Stimulated activated CD8-positive, alpha-beta memory T cell treated with anti-CD3 and anti-CD28 coated beads, Interleukin-2, amount 100 ng/mL, for 1 hour (primary cell): Measurements from ENCODE around the gene ESR1.
"Not testable (repeated sequence)": the region's sequence is repeated elsewhere in the genome, so short reads cannot be mapped to it uniquely, and the experiment has no call there.

Source experiments
- DNase-seq, 2 donors: peaks; one replicate each; pipeline ENCODE4 v3.0.0-alpha.2; 2020; ENCODE audit warnings: low read depth in 2 of 2

The ESR1 gene

GRCh38 chr6:151894426-151894825 is 86.9 kb downstream of the ESR1 start:
- DNase-seq, result not testable (repeated sequence)

DNA sequence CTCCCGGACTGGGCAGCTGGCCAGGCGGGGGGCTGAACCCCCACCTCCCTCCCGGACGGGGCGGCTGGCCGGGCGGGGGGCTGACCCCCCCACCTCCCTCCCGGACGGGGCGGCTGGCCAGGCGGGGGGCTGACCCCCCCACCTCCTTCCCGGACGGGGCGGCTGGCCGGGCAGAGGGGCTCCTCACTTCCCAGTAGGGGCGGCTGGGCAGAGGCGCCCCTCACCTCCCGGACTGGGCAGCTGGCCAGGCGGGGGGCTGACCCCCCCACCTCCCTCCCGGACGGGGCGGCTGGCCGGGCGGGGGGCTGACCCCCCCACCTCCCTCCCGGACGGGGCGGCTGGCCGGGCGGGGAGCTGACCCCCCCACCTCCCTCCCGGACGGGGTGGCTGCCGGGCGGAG is 91.7 kb downstream of the ESR1 start:
- not testable (repeated sequence) for DNase-seq

GRCh38 chr6:151899796-151900195 is 92.3 kb downstream of the ESR1 start:
- not testable (repeated sequence) for DNase-seq

DNA sequence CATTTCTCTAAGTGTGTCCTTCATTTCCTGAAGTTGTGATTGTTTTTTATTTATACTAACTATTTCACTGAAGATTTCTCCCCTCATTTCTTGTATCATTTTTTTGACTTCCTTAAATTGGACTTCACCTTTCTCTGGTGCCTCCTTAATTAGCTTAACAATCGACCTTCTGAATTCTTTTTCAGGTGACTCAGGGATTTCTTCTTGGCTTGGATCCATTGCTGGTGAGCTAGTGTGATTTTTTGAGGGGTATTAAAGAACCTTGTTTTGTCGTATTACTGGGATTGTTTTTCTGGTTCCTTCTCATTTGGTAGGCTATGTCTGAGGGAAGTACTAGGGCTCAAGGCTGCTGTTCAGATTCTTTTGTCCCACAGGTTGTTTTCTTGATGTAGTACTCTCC is 92.8 kb downstream of the ESR1 start:
- no peak for DNase-seq

DNA sequence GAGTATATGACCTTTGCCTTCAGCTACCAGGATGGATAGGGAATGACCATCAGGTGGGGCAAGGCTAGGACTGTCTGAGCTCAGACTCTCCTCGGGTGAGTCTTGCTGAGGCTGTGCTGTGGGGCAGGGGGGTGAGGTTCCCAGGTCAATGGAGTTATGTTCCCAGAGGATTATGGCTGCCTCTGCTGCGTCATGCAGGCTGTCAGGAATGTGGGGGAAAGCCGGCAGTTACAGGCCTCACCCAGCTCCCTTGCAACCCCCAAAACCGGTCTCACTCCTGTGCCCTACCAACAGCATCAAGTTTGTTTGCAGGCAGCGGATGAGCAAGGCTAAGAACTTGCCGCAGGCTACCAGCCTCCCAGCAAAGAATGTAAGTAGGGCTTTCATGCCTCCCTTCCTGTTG is 93.5 kb downstream of the ESR1 start:
- DNase-seq, result no peak

DNA sequence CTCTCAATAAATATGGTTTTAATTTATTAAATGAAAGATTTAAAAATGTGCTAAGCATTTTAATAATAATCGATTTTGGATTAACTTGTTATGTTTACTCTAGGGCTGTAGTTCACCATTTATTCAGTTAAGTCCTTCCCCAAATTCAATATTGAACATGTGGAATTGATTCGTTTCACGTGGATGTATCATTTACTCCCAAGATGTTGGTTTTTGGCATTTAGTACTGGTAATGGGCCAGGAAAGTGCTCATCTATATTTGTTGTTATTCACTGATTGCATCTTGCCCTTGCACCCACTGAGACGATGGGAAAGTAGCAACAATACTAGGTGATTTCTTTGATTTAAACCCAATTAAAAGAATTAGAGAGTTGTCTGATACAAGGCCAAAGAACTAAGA is 97.1 kb downstream of the ESR1 start:
- no peak for DNase-seq

- DNase-seq, result no peak
These were observed 97.6 kb downstream of the ESR1 start for GRCh38 chr6:151905072-151905471.

DNA sequence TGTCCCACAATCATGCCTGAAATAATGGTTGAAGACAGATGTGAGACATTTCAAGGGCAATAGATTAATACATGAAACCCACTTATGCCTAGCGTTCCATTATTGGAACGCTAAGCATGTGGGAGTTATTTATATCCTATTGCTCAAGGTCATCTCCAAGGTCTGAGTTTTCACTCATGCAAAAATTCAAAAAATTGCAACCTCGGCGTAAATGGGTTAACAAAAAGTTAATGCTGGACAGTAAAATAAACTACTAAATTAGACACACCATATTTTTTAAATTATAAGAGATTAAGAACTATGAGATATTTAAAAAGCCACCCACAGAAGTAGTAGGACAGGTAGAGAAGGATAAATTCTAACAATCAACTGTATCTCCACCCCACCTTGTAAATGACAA is 98.4 kb downstream of the ESR1 start:
- DNase-seq, result no peak

- DNase-seq, result no peak
These were observed 103.9 kb downstream of the ESR1 start for GRCh38 chr6:151911401-151911800.

DNA sequence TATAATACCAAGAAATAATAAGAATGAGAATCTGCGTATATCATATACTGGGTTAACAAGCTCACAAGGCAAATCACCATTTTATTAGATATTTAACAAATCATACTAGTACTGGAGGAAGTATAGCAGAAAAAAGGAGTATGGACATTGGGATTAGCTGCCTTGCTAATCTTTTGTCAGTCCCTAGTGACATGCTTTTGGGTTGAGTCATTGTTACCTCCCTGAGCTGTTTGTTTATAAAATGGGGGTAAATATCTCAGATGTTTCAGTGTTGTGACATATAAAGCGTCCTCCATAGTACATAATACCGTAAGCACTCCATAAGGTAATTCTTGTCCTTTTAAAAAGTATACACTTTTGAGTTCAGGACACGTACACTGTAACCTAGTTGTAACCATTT is 107.0 kb downstream of the ESR1 start:
- no peak for DNase-seq

DNA sequence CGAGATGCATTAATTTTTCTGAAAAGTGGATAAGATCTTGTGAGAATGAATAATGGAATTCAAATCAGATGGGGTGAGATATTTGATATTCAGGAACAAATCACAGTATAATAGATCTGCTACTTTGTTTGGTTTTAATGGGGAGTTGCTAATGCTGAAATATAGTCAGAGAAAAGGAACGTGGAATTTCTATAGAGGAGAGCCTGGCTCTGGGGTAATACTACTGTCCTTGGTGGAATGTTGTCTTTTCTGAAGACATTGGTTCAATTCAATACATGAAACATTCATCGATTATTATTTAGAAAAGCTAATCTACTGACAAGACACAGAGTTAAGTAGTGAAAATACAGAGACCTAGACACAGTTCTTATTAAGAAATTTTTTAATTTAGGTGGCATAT is 108.6 kb downstream of the ESR1 start:
- DNase-seq, result no peak

- DNase-seq, result no peak
These were observed 109.2 kb downstream of the ESR1 start for GRCh38 chr6:151916680-151917164.

DNA sequence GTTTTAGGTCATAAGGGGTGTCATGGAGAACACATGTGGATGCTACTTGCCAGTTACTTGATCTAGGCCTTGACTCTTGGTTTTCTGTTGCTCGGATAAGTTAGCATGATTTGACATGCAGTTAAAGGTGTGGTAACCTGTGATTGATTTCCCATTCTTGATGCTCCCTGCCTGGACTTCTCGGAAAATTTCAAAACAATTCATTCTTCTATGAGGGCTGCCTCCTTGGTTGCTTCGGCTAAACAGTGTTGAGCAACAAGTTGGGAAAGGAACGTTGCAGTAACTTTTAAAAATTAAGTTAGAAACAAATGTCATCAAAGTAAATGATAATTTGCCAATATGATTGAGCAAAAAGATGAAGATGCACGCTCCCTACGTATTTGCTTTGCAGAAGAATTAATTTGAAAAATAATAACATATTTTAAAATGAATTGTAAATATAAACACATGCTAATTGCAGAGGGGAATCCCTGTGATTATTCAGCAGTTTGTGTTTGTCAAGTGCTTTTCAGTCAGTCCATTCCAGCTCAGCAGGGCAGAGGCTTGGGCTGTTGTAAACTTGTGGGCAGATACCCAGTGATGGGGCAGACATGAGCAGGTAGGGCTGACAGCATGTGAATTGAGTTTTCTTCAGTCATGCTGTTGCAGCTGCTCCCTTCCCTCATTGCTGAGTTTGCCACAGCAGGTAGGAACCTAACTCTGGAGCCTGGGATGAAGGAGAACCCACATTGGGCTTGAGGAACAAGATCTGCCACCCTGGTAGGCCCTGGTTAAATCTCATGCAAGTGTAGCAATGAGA is 110.2 kb downstream of the ESR1 start:
- DNase-seq, result no peak

DNA sequence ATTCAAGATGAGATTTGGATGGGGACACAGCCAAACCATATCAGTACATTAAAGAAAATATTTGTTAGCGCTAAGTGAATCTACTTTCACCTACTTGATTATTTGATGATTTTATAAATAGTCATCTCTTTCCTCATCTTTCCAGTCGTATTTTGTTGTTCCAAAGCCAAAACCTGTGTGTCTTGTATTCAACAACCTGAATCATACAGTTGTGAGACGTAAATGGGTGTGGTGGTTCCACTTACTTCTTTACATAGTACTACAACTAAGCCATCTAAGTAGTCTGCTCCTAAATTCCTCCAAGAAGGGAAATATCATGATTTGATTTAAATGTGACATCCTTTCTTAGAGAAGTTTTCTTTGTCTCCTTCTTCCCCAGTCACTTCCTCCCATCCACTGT is 132.8 kb downstream of the ESR1 start:
- no peak for DNase-seq

DNA sequence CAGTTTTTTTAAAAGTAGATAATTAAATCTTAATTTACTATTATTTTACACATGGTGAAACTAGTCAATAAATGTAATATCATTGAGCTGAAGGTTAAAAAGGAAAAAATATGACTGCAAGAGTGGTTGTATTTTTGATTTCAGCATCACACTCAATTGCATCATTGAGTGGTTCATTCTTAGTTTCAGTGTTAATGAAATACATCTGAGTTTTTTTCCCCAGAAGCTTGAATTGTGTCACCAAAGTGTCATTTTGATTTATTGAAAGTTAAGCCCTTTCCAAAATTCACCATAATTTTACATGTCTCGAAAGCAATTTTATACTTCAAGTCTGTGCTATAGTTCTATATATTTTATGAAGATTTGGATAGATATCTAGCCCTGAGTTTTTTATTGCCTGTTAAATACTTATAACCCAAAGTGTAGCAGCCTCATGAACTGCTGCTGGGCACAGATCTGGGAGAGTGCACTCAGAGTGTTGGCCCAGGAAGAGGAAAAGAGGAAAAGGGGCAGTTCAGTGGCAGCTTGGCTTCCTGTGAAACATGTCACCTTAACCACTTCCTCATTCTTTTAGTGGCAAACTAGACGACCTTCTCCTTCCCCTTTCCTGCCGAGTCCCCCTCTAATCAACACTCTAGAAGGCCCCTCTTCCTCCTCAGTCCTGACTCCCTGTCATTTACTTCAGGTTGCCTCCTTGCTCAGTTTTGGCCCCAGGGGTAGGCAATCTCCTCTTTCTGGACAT is 140.7 kb downstream of the ESR1 start:
- DNase-seq, result no peak

GRCh38 chr6:151958332-151958731 is 150.8 kb downstream of the ESR1 start:
- no peak for DNase-seq

- no peak for DNase-seq
These were observed 151.6 kb downstream of the ESR1 start for GRCh38 chr6:151959086-151959485.

GRCh38 chr6:151961809-151962208 is 154.3 kb downstream of the ESR1 start:
- no peak for DNase-seq

GRCh38 chr6:151962246-151962846 is 154.9 kb downstream of the ESR1 start:
- DNase-seq, result no peak

- no peak for DNase-seq
These were observed 155.5 kb downstream of the ESR1 start for GRCh38 chr6:151963001-151963400.

- not testable (repeated sequence) for DNase-seq
These were observed 156.9 kb downstream of the ESR1 start for GRCh38 chr6:151964412-151964811.

DNA sequence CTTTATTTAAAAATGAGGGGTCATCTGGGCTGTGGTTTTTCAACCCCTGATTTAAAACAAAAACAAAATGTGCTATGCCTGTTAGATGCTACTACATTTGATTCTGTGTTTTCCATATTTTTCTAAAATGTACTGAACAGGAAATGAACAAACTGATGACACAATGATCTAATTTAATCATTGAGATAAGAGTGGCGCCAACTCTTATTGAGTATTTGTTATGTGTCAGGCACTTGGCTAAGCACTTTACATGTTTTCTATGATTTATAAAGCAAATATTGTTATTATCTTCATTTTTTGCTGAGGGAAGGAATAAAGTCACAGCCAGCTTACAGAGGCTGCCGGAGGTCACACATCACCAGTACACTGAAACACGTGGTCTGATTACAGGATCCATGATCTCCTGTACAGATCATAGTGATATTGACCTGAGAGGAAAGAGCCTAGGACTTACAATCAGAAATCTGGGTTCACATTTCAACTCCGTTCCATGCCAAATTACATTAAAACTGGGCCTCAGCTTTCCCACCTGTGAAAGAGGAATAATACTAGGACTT is 166.7 kb downstream of the ESR1 start:
- no peak for DNase-seq
